Measurements from ENCODE around the gene DNASE1L1. TPM values are rescaled to one million over a fixed set of nuclear protein-coding genes. Genes with fewer than 3 reads are reported as not detected.
A peak's percentile ranks its signal among the peaks of the same experiment; 100 is the strongest.

The DNASE1L1 gene
- total RNA-seq, 1 donor from 2014 or later, result 10.8 TPM

GRCh38 chrX:154436374-154436982, 27.4 kb upstream of the DNASE1L1 start:
- DNase-seq, result no peak

- DNase-seq, result no peak
Measured at GRCh38 chrX:154435171-154435733, 26.2 kb upstream of the DNASE1L1 start.

DNA sequence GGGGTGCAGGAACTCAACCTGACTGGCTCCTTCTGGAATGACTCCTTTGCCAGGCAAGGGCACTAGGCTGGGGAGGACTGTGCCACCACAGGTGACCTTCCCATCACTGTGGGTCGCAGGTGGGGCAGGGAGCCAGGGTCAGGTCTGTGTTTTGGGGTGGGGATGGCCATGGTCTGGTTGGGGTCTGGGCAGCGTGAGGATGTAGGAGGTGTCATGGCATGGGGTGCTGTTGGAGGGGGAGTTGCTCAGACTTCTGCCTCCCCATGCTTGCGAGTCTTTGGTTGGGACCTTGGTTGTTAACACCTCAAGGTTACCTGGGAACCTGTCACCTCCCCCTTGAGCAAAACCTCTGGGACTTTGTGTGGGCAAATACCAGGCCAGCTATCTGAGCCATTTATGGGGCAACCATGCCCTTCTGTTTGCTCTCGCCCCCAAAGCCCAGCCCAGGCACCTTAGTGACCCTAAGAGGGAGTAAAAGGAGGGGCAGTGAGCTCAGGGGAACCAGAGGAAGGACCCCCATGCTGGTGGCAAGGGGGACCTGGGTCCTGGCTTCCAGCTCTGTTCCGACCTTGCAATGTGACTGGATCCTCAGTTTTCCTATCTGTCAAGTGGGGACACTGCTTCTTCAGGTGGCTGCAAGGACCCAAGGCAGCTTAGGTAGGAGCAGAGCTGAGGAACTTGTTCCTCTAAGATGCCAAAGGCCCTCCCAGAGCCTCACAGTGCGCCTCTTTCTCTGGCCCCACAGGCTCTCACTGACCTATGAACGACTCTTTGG, 25.5 kb upstream of the DNASE1L1 start:
- no peak for DNase-seq

GRCh38 chrX:154433605-154434004, 24.6 kb upstream of the DNASE1L1 start:
- no peak for DNase-seq

- no peak for DNase-seq
Measured at GRCh38 chrX:154432210-154432609, 23.2 kb upstream of the DNASE1L1 start.

DNA sequence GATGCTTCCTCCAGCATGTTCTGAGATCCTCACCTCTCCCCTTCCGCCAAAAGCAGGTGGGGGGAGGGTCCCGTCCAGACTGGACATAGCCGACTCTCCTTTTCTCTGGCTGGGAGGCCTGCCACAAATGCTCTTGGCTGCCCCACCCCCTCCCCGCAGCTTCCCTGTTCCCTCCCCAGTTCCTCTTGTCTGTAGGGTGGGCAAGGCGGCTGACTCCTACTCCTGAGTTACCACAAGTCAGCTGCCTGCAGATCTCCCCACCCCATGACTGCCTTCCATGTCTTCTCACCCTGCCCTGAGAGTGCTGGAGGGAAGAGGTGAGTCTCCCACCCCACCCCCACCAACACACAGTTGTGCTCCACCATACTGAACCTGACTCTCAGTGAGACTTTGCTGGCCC, 22.3 kb upstream of the DNASE1L1 start:
- no peak for DNase-seq

DNA sequence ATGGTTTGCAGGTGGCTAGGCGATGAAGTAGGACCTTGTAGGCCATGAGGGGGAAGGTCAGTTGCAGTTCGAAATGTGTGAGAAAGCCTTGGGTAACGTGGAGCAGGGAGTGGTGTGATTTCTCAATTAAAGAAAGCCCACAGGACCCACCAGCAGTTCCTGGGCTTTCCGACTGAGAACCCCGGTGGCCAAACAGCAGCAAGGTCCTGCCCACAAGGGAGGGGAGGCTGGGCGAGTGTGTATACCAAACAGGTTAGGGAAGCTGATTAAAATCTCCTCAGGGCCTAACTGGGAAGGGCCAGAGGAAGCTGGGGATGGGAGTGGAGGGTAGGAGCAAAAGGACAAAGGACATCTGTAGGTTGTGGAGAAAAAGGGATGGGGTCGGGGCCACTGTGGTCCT, 21.9 kb upstream of the DNASE1L1 start:
- no peak for DNase-seq

- no peak for DNase-seq
Measured at GRCh38 chrX:154430479-154430878, 21.4 kb upstream of the DNASE1L1 start.

GRCh38 chrX:154429711-154430110, 20.7 kb upstream of the DNASE1L1 start:
- no peak for DNase-seq

- DNase-seq, result peak; percentile 77
Measured at GRCh38 chrX:154428176-154429171, 19.4 kb upstream of the DNASE1L1 start, which contains the start of gene ATP6AP1. ATP6AP1 (plus strand) TSS chrX:154428677; CDS start chrX:154428693, 16 bp downstream.

- DNase-seq, result no peak
Measured at GRCh38 chrX:154426916-154427770, 18.1 kb upstream of the DNASE1L1 start.

DNA sequence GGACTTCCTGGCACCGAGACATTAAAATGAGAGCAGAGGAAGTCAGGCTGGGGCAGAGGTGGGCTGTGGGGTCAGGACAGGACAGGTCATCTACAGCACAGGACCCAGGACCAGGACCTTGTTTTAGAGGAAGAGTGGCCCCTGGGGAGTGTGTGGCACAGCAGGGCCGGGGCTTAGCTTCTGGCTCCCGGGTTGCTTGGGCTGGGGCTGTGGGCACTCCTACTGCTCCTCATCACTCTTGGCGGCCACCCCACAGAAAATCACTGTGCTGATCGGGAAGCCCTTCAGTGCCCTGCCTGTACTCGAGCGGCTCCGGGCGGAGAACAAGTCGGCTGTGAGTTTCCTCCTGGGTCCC, 11.3 kb upstream of the DNASE1L1 start:
- no peak for DNase-seq

GRCh38 chrX:154419688-154420401, 10.8 kb upstream of the DNASE1L1 start:
- DNase-seq, result no peak

GRCh38 chrX:154419189-154419588, 10.1 kb upstream of the DNASE1L1 start:
- no peak for DNase-seq

GRCh38 chrX:154417157-154417556, 8.1 kb upstream of the DNASE1L1 start:
- DNase-seq, result no peak

DNA sequence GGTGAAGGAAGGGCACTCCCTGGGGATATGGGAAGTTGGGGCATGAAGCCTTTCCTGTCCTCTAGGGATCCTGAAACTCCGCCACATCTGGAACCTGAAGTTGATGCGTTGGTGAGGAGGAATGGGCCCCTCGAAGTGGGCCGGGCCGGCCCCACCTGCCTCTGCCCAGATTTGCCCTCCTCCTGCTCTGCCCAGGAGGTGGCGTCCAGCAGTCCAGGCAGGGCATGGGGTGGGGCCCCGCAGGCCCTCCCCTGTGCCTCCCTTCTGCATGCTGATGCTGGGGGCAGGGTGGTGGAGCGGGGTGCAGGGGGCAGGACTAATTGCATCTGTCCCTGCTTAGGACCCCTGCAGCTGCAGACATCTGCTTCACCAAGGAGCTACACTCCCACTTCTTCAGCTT, 4.1 kb upstream of the DNASE1L1 start:
- DNase-seq, result no peak

- DNase-seq, result no peak
Measured at GRCh38 chrX:154412468-154412867, 3.4 kb upstream of the DNASE1L1 start.

- DNase-seq, result no peak
Measured at GRCh38 chrX:154411981-154412340, 2.9 kb upstream of the DNASE1L1 start.

DNA sequence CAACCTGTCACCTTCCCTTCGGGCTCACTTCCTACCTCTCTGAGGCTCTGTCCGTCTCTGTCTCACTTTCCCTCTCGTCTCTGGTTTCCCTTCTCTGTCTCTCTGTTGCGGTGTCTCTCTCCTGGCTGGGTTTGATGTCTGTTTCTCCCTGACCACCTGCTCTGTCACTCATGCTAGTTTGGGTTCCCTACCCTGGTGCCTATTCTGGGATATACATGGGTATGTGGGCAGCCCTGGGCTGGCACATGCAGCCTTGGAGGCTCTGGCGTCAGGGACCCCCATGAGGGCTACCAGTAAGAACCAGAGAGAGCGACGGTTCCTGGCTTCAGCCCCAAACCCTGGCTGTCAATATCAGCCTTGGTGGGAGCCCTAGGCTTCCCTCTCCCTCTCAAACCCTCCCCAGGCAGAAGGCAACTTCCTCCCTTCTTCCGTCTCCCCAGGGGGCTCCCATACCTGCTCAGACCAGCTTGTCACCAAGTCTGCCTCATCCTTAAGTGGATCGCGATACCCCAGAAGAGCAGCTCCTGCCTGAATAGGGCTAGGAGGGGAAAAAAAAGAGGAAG, 314 bp downstream of the DNASE1L1 start:
- no peak for DNase-seq

DNA sequence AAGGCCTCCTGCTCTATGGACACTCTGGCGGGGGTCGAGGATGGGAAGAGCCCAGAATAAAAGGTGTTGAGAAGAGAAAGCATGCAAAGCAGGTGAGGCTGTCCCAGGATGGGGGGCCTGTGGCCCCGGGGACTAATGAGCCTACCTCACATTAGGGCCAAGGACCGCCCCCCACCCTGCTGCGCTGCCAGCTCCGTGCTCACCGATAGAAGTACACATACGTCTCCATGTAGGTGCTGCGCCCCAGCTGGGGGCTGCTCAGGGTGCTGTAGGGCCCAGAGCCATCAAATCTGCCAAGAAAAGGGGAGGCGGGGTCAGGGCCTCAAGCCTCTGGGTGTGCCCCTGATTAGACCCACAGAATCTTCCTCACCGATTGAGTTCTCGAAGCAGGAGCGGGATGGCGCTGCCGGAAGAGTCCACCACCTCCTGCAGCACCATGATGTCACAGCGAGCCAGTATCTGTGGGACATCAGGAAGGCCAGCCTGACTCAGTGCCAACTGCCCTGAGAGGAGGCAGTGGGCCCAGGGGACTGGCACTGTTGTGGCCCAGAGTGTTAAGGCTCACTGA, 4.3 kb downstream of the DNASE1L1 start:
- no peak for DNase-seq

All from skin of body (tissue), 2 donors.